ENCODE data around the gene ST7.
A peak's percentile ranks its signal among the peaks of the same experiment; 100 is the strongest.

The ST7 gene

DNA sequence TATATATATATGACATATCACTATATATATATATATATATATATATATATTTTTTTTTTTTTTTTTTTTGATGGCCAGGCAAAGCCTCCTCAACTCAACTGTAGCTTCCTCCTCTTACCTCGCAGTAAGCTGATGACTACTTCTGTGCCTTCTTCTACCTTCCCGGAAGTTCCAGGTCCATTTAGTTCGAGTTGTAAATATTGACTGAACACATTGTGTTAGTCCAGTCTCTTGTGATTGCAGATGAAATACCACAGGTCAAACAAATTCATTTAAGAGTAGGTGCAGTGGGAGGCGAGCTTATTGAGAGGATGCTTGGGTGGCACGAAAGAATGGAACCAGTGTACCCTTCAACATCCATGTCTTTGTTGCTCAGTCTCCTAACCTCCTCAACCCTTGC lies 144.6 kb downstream of the ST7 start:
- DNase-seq (ENCODE audit: low spot score), result no peak

GRCh38 chr7:117098457-117098856 lies 145.2 kb downstream of the ST7 start:
- no peak for DNase-seq (ENCODE audit: low spot score)

DNA sequence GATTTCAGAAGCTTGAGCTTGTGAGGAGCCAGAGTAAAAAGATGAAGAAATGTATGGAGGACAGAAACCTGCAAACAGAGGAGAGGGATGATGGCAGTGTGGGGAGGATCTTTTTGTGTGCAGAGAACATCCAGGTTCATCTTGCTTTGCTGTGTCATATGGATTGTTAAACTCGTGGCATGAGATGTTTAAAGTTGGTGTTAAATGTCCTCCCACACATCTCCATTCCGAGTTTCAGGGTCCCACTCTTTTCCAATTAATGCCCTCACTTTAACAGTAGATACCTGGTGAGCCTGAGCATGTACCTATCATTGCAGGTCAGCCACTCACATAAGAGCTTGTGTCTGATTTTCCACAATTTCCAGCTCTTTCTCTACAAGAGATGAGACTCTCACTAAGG lies 147.7 kb downstream of the ST7 start:
- no peak for DNase-seq (ENCODE audit: low spot score)

DNA sequence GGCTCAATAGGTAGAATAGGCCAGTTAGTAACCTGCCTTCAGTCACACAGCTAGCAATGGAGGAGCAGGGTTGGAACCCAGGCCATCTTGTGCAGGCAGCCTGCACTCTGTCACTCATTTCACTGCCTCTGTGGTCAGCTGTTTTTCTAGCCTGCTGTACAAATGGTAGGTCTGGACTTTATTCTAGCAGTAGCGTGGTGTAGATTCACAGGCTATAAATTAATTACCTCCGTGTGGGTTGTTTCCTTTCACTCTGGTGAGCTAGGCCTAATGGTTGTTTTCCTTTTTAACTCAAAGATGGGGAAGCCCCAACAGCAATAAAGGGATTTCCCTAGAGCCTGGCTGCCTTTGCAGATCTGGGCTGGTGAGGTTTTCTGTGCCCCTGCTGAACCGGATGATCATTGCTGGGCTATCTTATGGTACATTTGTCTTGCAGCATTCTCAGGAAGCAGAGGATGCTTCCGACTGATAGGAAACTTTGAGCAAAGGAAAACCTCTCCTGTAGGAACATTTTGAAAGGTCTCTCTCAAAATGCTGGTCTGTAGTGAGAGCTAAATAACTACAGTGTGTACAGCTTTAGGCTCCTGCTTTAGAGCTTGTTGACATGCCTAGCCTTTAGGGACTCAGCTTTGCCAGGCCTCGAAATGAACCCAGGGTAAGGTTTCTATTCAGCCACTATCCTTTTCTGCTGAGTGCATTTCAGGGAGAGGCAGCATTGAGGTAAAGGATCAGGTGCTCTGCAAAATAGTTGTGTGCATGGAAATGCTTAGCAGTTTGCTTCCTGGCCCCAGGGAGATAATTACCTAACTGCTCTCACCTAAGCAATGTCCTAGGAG lies 157.4 kb downstream of the ST7 start:
- DNase-seq (ENCODE audit: low spot score), result peak; percentile 70

GRCh38 chr7:117111535-117111934 lies 158.2 kb downstream of the ST7 start:
- peak; percentile 98 for DNase-seq (ENCODE audit: low spot score)

GRCh38 chr7:117112640-117113039 lies 159.3 kb downstream of the ST7 start:
- DNase-seq (ENCODE audit: low spot score), result peak; percentile 78

DNA sequence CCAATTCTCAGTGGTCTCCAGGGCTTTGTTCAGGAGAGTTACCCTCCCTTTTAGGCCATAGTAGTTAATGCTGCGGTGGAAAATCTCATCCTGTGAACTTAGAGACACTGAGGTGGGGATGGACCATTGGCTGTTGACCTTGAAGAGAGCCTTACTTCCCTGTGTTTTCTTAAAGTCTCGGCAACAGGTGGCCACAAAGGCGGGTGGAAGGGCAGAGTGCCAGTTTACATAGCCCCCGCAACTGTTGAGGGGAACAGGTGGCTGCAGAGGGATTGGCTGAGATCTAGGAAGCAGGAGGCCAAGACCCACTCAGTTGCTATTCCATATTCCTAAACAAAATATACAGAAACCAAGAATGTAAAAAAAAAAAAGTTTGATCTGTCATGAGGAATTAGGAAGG lies 160.6 kb downstream of the ST7 start:
- DNase-seq (ENCODE audit: low spot score), result peak; percentile 55

DNA sequence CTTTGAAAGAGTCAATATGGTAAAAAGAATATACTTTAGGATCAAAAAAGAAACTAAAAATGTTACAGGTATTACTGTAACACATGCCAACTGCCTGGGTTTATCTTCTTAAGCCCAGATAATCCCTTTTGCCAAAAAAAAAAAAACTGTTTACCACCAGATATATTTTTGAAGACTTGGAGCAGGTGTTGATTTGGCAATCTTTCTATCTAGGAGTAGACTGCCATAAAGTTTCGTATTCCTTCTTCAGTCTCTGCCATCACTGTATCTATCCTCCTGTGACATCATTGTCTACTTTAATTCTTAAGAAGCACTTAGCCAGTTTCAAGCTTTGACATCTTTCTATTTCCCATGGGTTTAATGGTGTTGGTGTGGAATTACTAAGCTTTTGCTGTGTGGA lies 161.0 kb downstream of the ST7 start:
- no peak for DNase-seq (ENCODE audit: low spot score)

- DNase-seq (ENCODE audit: low spot score), result peak; percentile 90
These were observed 162.9 kb downstream of the ST7 start for GRCh38 chr7:117116211-117116610.

GRCh38 chr7:117117172-117117571 lies 163.9 kb downstream of the ST7 start:
- peak; percentile 34 for DNase-seq (ENCODE audit: low spot score)

DNA sequence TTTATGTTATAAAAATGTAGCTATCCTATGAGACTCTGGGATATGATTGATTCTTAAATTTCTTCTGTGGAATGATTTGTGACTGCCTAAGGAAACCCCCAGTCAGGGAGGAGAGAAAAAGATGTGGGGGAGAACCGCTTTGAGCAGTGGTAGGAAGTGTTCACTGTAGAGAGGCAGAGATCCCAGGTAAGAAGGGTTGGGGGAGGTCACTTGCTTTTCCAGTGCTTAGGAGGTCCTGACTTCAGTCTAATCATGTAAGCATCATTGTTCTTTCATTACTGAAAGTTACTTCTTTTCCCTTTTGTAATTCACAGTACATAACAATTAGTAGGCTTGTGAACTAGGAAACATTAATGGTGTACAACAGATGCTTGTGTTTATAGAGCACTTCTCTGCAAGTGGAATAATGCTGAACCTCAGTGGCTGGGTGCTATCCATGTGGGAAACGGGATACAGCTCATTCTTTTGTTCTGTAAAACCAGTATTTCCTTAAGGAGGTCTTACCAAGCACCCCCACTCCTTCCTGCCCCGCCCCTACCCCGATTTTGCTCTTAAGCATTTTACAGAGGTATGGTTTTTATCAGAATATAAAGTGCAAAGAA lies 165.4 kb downstream of the ST7 start:
- DNase-seq (ENCODE audit: low spot score), result peak; percentile 38

DNA sequence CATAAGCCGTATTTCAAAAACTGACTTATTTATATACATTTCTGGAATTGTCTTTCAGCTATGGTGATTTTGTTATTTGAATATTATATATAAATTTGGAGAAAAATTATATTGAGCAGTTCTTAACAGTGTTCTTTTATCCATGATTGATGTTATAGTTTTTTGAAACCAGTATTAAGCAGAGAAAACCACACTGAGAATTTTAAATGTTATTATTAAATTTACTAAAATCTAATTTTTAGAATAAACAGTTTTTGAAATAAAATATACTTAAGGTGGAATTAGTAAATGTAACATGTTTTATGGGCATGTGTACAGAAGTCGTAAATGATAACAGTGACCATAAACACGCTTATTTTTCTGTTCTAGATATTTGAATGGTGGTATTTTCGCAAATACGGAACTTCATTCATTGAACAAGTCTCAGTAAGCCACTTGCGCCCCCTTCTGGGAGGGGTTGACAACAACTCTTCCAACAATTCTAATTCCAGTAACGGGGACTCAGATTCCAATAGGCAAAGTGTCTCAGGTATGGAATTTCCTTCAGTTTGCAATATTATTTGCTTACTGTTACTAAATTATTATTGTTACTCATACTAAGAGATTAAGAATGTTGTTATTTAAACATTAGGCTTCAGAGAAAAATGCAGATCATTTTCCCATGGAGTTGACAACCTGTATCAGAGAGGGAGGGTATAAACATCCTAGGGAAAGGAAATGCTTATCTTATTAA lies 166.1 kb downstream of the ST7 start:
- peak; percentile 72 for DNase-seq (ENCODE audit: low spot score)

GRCh38 chr7:117120321-117120720 lies 167.0 kb downstream of the ST7 start:
- DNase-seq (ENCODE audit: low spot score), result peak; percentile 59

DNA sequence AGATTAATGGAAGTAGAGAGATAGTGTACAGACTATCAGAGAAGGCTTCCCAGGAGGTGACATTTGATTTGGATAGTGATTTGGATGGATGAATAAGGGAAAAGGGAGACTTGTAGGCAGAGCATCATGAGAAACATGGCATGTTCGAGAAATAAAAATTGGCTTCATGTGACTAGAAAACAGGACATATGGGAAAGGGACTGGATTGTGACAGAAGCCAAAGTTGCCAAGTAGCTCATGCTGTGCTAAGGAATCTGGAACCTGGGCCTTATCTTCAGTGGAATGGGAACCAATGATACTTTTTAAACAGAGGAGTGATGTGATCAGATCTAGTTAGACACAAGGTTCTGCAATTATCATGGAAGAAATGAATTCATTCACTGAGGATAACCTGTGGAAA lies 168.7 kb downstream of the ST7 start:
- DNase-seq (ENCODE audit: low spot score), result peak; percentile 69

DNA sequence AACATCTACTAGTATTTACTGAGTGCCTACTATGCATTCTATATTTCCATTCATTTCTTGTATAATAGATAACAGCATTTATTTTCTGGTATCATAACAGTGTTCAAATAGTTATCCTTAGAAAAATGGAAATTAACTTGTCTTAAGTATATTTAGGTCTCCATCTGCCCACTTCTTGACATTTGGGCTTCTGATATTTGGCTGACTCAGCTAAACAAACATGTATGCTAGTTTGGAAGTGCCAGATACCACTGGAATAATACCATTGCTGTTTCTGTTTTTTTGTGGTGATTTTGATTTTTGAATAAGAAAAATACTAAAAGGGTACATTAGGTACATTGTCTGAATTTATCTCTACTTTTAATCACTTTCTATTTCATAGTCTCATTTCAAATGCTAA lies 169.2 kb downstream of the ST7 start:
- peak; percentile 54 for DNase-seq (ENCODE audit: low spot score)

GRCh38 chr7:117123311-117123926 lies 170.1 kb downstream of the ST7 start:
- peak; percentile 30 for DNase-seq (ENCODE audit: low spot score)

GRCh38 chr7:117124591-117125220 lies 171.4 kb downstream of the ST7 start:
- peak; percentile 56 for DNase-seq (ENCODE audit: low spot score)

- peak; percentile 39 for DNase-seq (ENCODE audit: low spot score)
These were observed 173.4 kb downstream of the ST7 start for GRCh38 chr7:117126676-117127075.

GRCh38 chr7:117127585-117128168 lies 174.4 kb downstream of the ST7 start:
- peak; percentile 92 for DNase-seq (ENCODE audit: low spot score)

DNA sequence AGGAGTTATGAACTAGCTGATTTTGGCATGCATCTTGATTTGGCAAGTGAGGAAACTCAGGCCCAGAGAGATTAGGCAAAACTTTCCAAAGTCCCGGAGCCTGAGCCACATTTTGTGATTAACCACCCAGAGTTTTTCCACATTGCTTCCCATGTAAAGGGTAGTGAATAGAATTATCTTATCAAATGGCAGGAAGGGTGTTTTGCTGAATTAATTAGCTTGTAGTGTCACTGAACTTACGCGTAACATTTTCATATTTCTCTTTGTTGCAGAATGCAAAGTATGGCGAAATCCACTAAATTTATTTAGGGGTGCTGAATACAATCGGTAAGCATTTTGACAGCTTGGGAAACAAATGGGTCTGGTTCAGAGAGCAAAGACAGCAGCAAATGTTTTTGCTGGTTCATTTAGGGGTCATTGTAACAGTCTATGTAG lies 176.2 kb downstream of the ST7 start:
- no peak for DNase-seq (ENCODE audit: low spot score)

DNA sequence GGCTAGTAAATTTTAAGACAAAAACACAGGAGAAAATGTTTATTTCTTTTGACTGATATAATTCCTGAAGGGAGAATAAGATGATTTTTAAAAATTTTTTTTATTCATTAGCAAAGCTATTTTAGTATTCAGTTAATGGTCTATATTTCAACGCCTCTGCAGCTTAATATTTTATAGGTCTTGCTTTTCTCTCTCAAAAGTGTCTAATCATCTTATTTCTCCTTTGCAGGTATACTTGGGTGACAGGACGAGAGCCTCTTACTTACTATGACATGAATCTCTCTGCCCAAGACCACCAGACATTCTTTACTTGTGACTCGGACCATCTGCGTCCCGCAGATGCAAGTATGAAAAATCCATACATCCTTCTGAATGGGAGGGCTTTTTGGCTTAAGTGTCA lies 177.0 kb downstream of the ST7 start:
- no peak for DNase-seq (ENCODE audit: low spot score)
